ENCODE data around the gene CTNNA2.
"Not testable (repeated sequence)": the region's sequence is repeated elsewhere in the genome, so short reads cannot be mapped to it uniquely, and the experiment has no call there.

DNA sequence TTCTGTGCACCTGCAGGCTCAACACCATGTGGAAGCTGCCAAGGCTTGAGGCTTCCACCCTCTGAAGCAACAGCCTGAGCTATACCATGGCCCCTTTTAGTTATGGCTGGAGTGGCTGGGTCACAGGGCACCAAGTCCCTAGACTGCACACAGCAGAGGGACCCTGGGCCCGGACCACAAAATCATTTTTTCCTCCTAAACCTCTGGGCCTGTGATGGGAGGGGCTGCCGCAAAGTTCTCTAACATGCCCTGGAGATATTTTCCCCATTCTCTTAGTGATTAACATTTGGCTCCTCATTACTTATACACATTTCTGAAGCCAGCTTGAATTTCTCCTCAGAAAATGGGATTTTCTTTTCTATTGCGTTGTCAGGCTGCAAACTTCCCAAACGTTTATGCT lies 691.1 kb downstream of the CTNNA2 start:
- TF ChIP-seq, protein P1, sequence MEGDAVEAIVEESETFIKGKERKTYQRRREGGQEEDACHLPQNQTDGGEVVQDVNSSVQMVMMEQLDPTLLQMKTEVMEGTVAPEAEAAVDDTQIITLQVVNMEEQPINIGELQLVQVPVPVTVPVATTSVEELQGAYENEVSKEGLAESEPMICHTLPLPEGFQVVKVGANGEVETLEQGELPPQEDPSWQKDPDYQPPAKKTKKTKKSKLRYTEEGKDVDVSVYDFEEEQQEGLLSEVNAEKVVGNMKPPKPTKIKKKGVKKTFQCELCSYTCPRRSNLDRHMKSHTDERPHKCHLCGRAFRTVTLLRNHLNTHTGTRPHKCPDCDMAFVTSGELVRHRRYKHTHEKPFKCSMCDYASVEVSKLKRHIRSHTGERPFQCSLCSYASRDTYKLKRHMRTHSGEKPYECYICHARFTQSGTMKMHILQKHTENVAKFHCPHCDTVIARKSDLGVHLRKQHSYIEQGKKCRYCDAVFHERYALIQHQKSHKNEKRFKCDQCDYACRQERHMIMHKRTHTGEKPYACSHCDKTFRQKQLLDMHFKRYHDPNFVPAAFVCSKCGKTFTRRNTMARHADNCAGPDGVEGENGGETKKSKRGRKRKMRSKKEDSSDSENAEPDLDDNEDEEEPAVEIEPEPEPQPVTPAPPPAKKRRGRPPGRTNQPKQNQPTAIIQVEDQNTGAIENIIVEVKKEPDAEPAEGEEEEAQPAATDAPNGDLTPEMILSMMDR (conservative IDR thresholded peaks at IDR 0.05): not testable (repeated sequence)
- not testable (repeated sequence) for TF ChIP-seq EZH2 (IDR thresholded peaks at IDR 0.05; ENCODE audit: low read depth)

Data from PC-9 (cell line).